PC-3 (cell line): ENCODE results near the gene TNRC6C. TPM values are rescaled to one million over a fixed set of nuclear protein-coding genes. Genes with fewer than 3 reads are reported as not detected.

Experiments
- ATAC-seq: fragments of 200-7000 bp; cut with Tn5 transposase; 2 replicates; pipeline ENCODE4 v1.9.1; 2020; ENCODE audit warnings: mild to moderate bottlenecking, moderate library complexity
- BruUV-seq: library from RNA; stranded (reverse); fragments of 400-500 nt; replicated peaks from 2 replicates; lab custom pipeline; 2021; lab: Mats Ljungman, UMichigan
- CTCF ChIA-PET: fragments of 300-600 bp; sonication (Branson Sonifier 250); formaldehyde crosslinking; loops from one replicate; lab custom pipeline; 2022; ENCODE audit warnings: antibody characterized with exemption; lab: Charles Lee
- POLR2A ChIA-PET: fragments of 300-600 bp; sonication (Branson Sonifier 250); formaldehyde crosslinking; loops from one replicate; lab custom pipeline; 2022; ENCODE audit warnings: antibody characterized with exemption; ENCODE audit not compliant: unreplicated experiment; lab: Charles Lee
- DNase-seq: peaks from one replicate; pipeline ENCODE4 v3.0.0-alpha.2; 2015
- H2AFZ ChIP-seq: fragments of 300-600 bp; sonication (generic); 2 replicates; pipeline ENCODE4 v1.6.0; 2016; ENCODE audit warnings: antibody characterized with exemption, low read length
- H3F3A ChIP-seq: fragments of 300-600 bp; sonication (generic); one replicate; pipeline ENCODE4 v1.6.0; 2017; ENCODE audit warnings: antibody characterized with exemption, low read length, control low read depth, mild to moderate bottlenecking; ENCODE audit not compliant: unreplicated experiment
- H3K27ac ChIP-seq: fragments of 300-600 bp; sonication (generic); 2 replicates; pipeline ENCODE4 v1.5.1; 2016; ENCODE audit warnings: mild to moderate bottlenecking, low read length
- H3K27me3 ChIP-seq: fragments of 300-600 bp; sonication (generic); 2 replicates; pipeline ENCODE4 v1.6.1; 2016; ENCODE audit warnings: low read length, mixed read lengths
- H3K36me3 ChIP-seq: fragments of 300-600 bp; sonication (generic); 2 replicates; pipeline ENCODE4 v1.6.1; 2016; ENCODE audit warnings: low read depth, mixed run types, low read length, mixed read lengths
- H3K4me1 ChIP-seq: fragments of 300-600 bp; sonication (generic); 2 replicates; pipeline ENCODE4 v1.5.1; 2016; ENCODE audit warnings: low read length; ENCODE audit not compliant: insufficient read depth
- H3K4me2 ChIP-seq: fragments of 300-600 bp; sonication (generic); 2 replicates; pipeline ENCODE4 v1.6.0; 2016; ENCODE audit warnings: low read length
- H3K4me3 ChIP-seq: fragments of 300-600 bp; sonication (generic); 2 replicates; pipeline ENCODE4 v1.5.1; 2016; ENCODE audit warnings: mild to moderate bottlenecking, low read length, mixed read lengths
- H3K79me2 ChIP-seq: fragments of 300-600 bp; sonication (generic); 2 replicates; pipeline ENCODE4 v1.6.1; 2017; ENCODE audit warnings: low read length, mixed read lengths
- H3K9ac ChIP-seq: fragments of 300-600 bp; sonication (generic); 2 replicates; pipeline ENCODE4 v1.6.0; 2016; ENCODE audit warnings: mild to moderate bottlenecking, low read length
- H3K9me2 ChIP-seq: fragments of 300-600 bp; sonication (generic); replicated peaks from 2 replicates; pipeline ENCODE4 v1.6.1; 2016; ENCODE audit warnings: mixed run types, low read length, mixed read lengths
- H3K9me3 ChIP-seq: fragments of 300-600 bp; sonication (generic); 2 replicates; pipeline ENCODE4 v1.6.1; 2016; ENCODE audit warnings: low read length, mixed read lengths
- H4K20me1 ChIP-seq: fragments of 300-600 bp; sonication (generic); 2 replicates; pipeline ENCODE4 v1.6.1; 2016; ENCODE audit warnings: low read length, mixed read lengths
- EZH2 ChIP-seq: fragments of 300-600 bp; sonication (generic); IDR thresholded peaks from one replicate; pipeline ENCODE4 v1.6.1; 2017; ENCODE audit warnings: antibody characterized with exemption, mild to moderate bottlenecking, low read length; ENCODE audit not compliant: unreplicated experiment
- EZH2phosphoT487 ChIP-seq: fragments of 300-600 bp; sonication (generic); IDR thresholded peaks from 2 replicates; pipeline ENCODE4 v1.6.1; 2018; ENCODE audit warnings: mild to moderate bottlenecking, antibody characterized with exemption, low read length, borderline replicate concordance
- intact Hi-C: fragments of 100-400 bp; cut with micrococcal nuclease; formaldehyde crosslinking; loops from 2 replicates; pipeline ENCODE4 v1.9.0; 2023
- total RNA-seq: library from RNA; depleted of rRNA; stranded (reverse); fragments of >200 nt; gene quantifications from 2 replicates; pipeline ENCODE4 v1.2.3, GENCODE V29; 2014
- TF ChIP-seq, protein P1 (sequence below): fragments of 300-600 bp; sonication (generic); conservative IDR thresholded peaks from 2 replicates; pipeline ENCODE4 v1.5.1; 2017; ENCODE audit warnings: antibody characterized with exemption, low read depth, mild to moderate bottlenecking, low read length

Gene TNRC6C
- total RNA-seq, 1 experiment from 2014 or later = 5.3 TPM

GRCh38 chr17:78140169-78141051 lies 181.9 kb downstream of the TNRC6C start:
- ATAC-seq (peak; percentile 76), DNase-seq (peak; percentile 100)
- no peaks in the 10 kb centered on the region for H3K36me3 ChIP-seq
- BruUV-seq = no TSS peak
- POLR2A ChIA-PET = interaction anchor here (0.6 to 0.8 kb wide), 6 partner anchors 9 to 290 kb away, joined by 3 to 27 read pairs (median 4); partner anchors contain the start of genes TMC6, TMC8 and TNRC6C
- no peaks in the 10 kb centered on the region for H3K79me2 ChIP-seq
- H3K4me2 ChIP-seq = peak overlapping the region; percentile 79
- peaks cover 48% of the 10 kb centered on the region for H3K4me1 ChIP-seq
- H3F3A ChIP-seq = no peaks in the 10 kb centered on the region
- TF ChIP-seq, protein P1, sequence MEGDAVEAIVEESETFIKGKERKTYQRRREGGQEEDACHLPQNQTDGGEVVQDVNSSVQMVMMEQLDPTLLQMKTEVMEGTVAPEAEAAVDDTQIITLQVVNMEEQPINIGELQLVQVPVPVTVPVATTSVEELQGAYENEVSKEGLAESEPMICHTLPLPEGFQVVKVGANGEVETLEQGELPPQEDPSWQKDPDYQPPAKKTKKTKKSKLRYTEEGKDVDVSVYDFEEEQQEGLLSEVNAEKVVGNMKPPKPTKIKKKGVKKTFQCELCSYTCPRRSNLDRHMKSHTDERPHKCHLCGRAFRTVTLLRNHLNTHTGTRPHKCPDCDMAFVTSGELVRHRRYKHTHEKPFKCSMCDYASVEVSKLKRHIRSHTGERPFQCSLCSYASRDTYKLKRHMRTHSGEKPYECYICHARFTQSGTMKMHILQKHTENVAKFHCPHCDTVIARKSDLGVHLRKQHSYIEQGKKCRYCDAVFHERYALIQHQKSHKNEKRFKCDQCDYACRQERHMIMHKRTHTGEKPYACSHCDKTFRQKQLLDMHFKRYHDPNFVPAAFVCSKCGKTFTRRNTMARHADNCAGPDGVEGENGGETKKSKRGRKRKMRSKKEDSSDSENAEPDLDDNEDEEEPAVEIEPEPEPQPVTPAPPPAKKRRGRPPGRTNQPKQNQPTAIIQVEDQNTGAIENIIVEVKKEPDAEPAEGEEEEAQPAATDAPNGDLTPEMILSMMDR = no peak
- TF ChIP-seq EZH2 = no peak
- no peak for TF ChIP-seq EZH2phosphoT487
- peak overlapping the region; percentile 64 for H3K4me3 ChIP-seq
- H3K9me2 ChIP-seq = no peaks in the 10 kb centered on the region
- H3K9ac ChIP-seq = peak overlapping the region; percentile 72
- no peaks in the 10 kb centered on the region for H4K20me1 ChIP-seq
- H3K27me3 ChIP-seq = no peaks in the 10 kb centered on the region
- H3K9me3 ChIP-seq = no peaks in the 10 kb centered on the region
- intact Hi-C loops = loop anchor here (1.0 to 2.0 kb wide), 2 partner anchors 28 to 47 kb away; partner anchors contain the start of genes AFMID, SYNGR2 and TK1
- peak overlapping the region; percentile 65 for H2AFZ ChIP-seq
- H3K27ac ChIP-seq = peak overlapping the region; percentile 95
- CTCF ChIA-PET = interaction anchor here (0.6 to 0.8 kb wide), 5 partner anchors 13 to 207 kb away, joined by 3 to 6 read pairs (median 4); no protein-coding TSS in a partner anchor

GRCh38 chr17:78141437-78142118 lies 183.1 kb downstream of the TNRC6C start:
- 0 out of 2 replicates have a peak overlapping the region, but pooled peaks have one; percentile 14 for H2AFZ ChIP-seq
- DNase-seq = peak; percentile 25
- ATAC-seq = 0 out of 2 replicates have a peak, but pooled peaks have one; percentile 0
- H3K4me1 ChIP-seq = peaks cover 49% of the 10 kb centered on the region
- intact Hi-C loops = loop anchor here (2.0 kb wide), 1 partner anchor 27 kb away; the partner anchor contains the start of gene SYNGR2
- no peaks in the 10 kb centered on the region for H4K20me1 ChIP-seq
- H3K4me2 ChIP-seq = peak overlapping the region; percentile 79
- CTCF ChIA-PET = interaction anchor here (0.6 to 1.0 kb wide), 8 partner anchors 10 to 300 kb away, joined by 3 to 21 read pairs (median 5); no protein-coding TSS in a partner anchor
- TSS peak; percentile 63 for BruUV-seq
- no peaks in the 10 kb centered on the region for H3K9me2 ChIP-seq
- H3K9me3 ChIP-seq = no peaks in the 10 kb centered on the region
- H3K4me3 ChIP-seq = peak overlapping the region; percentile 42
- no peaks in the 10 kb centered on the region for H3K27me3 ChIP-seq
- peak overlapping the region; percentile 95 for H3K27ac ChIP-seq
- no peaks in the 10 kb centered on the region for H3F3A ChIP-seq
- TF ChIP-seq, protein P1 = no peak
- TF ChIP-seq EZH2phosphoT487 = no peak
- TF ChIP-seq EZH2 = no peak
- H3K9ac ChIP-seq = peak overlapping the region; percentile 72
- POLR2A ChIA-PET = interaction anchor here (0.7 kb wide), 1 partner anchor 100 kb away, joined by 12 read pairs; no protein-coding TSS in a partner anchor
- H3K36me3 ChIP-seq = no peaks in the 10 kb centered on the region
- no peaks in the 10 kb centered on the region for H3K79me2 ChIP-seq
